ENCODE measurements around the gene LRRK1.

GRCh38 chr15:100926258-100926657 lies 7.1 kb downstream of the LRRK1 start:
- TF ChIP-seq CTCF (IDR thresholded peaks at IDR 0.05) (no peak), POLR2AphosphoS5 (IDR thresholded peaks at IDR 0.05) (no peak)

All from stomach (tissue), 4 donors.